Activated T-cell treated with anti-CD3 and anti-CD28 coated beads for 4 hours (primary cell): ENCODE measurements around the gene AP3B1.

Source experiments
- DNase-seq: peaks from one replicate; pipeline ENCODE4 v3.0.0-alpha.2; 2020

The AP3B1 gene

DNA sequence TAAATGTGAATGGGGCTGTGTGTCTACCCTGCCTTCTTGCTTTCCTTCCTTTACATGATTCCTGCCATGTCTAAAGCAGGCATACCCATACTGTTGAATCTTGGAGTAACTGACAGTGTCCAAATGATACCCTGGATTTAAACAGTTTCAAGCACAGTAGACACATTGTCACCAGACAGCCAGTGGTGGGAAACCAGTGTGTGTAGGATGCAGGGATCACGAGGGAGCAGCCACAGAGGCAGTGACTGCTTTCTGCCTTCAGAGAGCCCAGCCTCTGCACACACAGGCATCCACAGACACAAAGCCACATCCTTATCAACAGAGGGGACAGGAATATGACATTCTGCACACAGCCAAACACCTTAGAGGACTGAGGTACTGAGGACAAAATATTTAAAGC is 334.2 kb downstream of the AP3B1 start:
- DNase-seq, result no peak

DNA sequence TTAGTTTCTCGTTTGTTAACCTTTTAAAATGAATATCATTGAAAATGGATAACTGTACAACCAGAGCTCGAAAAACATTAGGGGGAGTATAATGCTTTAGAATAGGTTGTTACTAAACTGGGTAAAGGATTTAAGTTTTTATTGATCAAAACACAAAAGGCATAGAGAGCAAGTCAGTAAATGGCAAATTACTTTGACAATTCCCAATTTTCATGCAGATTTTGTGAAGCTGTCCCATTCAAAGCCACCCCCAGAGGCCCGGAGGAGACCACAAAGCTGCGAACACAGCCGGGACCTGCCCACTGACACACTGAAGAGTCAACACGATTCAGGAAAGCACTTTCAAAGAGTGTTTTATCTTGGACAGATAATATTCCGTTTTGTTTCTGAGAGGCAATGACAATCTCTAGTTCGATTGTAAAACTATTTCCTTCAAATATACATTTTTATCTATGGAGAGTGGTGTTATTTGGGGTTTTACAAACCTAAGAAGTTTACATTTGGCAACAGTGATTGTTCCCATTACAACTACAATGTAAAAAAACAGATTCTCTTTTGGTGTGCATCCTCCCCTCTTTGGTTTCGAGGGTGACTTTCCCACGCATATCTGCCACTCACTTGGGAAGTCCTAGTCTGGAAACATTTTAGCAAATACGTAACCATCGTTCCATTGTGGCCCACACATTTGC is 335.7 kb downstream of the AP3B1 start:
- no peak for DNase-seq

DNA sequence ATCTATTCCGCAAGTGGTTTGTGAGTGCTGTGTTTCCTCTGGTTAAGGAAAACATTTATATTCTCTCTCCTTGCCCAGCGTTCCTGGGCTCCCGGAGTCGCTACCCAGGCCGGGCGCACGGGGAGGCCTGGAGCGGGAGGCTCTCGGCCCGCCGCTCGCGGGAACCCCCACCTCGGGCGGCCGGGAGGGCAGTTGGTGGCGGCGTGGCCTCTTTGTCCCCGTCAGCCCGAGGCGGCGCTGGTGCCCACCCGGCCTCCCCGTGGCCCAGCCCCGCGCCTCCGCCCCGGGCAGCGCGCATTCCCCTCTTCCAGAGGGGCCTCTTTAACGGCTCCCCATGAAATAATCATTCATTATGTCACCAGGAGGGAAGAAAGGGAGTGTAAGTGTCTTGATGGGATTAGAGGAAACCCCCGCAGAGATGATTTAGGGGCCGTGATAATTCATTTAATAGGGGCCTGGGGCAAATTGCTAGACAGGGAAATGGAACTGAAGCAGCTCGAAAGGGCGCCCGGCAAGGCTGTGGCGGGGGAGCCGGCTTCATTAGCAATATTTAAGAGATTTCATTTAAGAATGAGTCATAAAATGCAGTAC is 336.5 kb downstream of the AP3B1 start:
- DNase-seq, result no peak

DNA sequence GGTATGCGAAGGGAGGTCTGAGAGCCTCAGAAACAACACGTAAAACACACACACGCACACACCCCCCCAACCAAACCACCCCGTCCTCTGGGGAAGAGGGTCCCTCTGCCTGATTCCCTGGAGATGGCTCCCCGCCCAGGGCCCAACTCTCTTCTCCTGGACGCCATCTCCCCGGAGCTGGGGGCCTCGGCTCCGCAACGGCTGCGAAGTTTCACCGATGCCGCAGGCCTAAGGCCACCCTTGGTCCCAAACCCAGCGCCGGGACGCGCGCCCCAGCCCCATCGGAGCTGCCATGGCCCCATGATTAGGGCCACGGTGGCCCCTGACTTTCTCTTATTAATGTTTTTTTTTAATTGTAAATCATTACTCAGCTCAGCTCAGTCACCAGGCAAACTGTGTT is 337.0 kb downstream of the AP3B1 start:
- DNase-seq, result no peak

DNA sequence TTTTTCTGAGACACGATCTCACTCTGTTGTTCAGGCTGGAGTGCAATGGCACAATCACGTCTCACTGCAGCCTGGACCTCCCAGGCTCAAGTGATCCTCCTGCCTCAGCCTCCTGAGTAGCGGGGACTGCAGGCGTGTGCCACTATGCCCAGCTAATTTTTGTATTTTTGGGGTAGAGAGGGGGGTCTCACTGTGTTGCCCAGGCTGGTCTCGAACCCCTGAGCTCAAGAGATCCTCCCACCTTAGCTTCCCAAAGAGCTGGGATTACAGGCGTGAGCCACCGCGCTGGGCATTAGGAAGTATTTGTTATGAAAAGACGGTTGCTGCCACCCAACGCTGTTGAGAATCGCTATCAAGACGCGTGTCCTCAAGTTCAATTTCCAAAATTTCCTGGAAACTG is 337.4 kb downstream of the AP3B1 start:
- DNase-seq, result no peak

DNA sequence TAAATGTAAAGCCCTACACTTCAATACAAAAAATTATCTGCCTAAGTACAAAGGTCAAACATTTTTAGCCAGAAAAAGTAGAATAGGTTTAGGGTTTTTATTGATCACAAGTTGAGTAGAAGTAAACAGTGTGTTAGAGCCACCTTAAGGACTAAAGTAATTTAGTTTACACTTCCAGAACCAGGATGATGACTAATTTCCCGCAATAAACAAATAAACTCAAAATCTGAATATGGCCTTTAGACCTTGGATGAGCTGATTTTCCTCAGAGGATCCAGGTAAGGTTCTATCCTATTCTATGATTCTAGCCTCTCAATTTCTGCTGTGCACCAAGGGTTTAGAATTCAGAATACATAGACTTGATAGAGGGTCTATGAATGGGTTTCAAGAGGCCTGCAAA is 338.9 kb downstream of the AP3B1 start:
- no peak for DNase-seq

DNA sequence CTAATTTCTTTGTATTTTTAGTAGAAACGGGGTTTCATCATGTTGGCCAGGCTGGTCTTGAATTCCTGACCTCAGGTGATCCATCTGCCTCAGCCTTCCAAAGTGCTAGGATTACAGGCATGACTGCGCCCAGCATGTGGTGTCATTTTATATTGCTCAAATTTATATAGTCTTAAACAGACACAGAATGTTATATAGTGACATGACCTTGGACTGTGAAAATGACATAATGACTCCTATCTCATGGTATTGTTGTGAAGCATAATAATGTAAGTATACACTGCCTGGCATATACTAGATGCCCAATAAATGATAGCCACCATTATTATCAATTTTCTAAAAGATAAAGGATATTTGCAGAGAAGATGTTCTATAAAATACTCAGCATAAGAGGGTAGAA is 341.1 kb downstream of the AP3B1 start:
- DNase-seq, result no peak

DNA sequence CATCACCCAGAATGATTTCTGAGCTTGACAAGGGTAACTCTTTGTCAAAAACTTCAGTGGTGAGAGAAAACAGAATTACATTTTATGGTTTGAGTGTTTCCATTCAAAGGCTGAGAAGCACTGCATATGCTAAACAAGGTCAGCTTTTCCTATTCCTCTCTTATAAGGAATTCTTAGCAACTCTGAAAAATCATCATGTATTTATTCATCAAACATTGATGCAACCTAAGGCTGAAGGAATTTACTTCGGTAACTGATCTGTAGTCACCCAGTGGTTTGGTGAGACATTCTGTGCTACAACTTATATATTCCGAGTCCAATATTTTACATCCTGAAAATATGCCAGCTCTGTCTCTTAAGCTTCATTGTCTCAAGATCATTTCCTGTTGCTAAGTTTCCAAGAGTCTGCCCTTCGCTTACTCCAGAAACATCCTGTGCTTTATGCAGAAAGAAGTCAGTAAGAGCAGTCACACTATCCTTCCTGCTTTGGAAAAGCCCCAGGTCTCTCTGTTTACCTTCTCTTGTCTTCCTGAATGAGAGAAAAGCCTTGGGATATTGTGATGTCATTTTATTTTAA is 341.8 kb downstream of the AP3B1 start:
- no peak for DNase-seq
